Common myeloid progenitor, CD34-positive (primary cell): ENCODE measurements around the gene EGR1. TPM values are rescaled to one million over a fixed set of nuclear protein-coding genes. Genes with fewer than 3 reads are reported as not detected.

ENCODE experiments used
- CTCF ChIA-PET: fragments of 350-600 bp; sonication (Branson Sonifier 250); formaldehyde crosslinking; loops from one replicate; lab custom pipeline; 2021; ENCODE audit warnings: antibody characterized with exemption; lab: Charles Lee
- POLR2A ChIA-PET: fragments of 350-600 bp; sonication (Branson Sonifier 250); formaldehyde crosslinking; loops from one replicate; lab custom pipeline; 2021; ENCODE audit warnings: antibody characterized with exemption; lab: Charles Lee
- DNase-seq, 3 donors: peaks; one replicate each; pipeline versions ENCODE4 v3.0.0 to v3.0.0-alpha.2; 2013
- H3K27ac ChIP-seq, 2 experiments: 1 replicate in 1 of 2; 2 replicates in 1 of 2; pipeline ENCODE4 v1.7.0; 2013; ENCODE audit warnings: inconsistent platforms in 2 of 2, low read length in 2 of 2, mild to moderate bottlenecking in 2 of 2, low read depth in 1 of 2, moderate library complexity in 1 of 2; ENCODE audit not compliant: severe bottlenecking in 2 of 2, insufficient read depth in 1 of 2, poor library complexity in 1 of 2
- H3K27me3 ChIP-seq, 5 experiments: replicated peaks in 2 of 5; 1 replicate in 3 of 5; 2 replicates in 2 of 5; pipeline versions ENCODE4 v1.6.1 to v1.7.0; 2013; ENCODE audit warnings: low read length in 4 of 5, mild to moderate bottlenecking in 2 of 5, moderate library complexity in 2 of 5, inconsistent platforms in 1 of 5; ENCODE audit not compliant: insufficient read depth in 5 of 5, control insufficient read depth in 4 of 5
- H3K36me3 ChIP-seq, 4 experiments: 1 replicate in 2 of 4; 2 replicates in 2 of 4; pipeline versions ENCODE4 v1.6.1 to v1.7.0; 2013; ENCODE audit warnings: low read length in 3 of 4, control low read depth in 1 of 4, mild to moderate bottlenecking in 1 of 4; ENCODE audit not compliant: control insufficient read depth in 4 of 4, insufficient read depth in 4 of 4
- H3K4me1 ChIP-seq, 4 experiments: 1 replicate in 3 of 4; 2 replicates in 1 of 4; pipeline versions ENCODE4 v1.6.1 to v1.7.1; 2013; ENCODE audit warnings: low read length in 3 of 4, mild to moderate bottlenecking in 3 of 4, control low read depth in 1 of 4, inconsistent platforms in 1 of 4, moderate library complexity in 1 of 4; ENCODE audit not compliant: control insufficient read depth in 4 of 4, insufficient read depth in 4 of 4; ENCODE audit errors: control extremely low read depth in 1 of 4
- H3K4me3 ChIP-seq, 7 experiments: 1 replicate in 4 of 7; 2 replicates in 3 of 7; pipeline versions ENCODE4 v1.5.1 to v1.7.0; 2013; ENCODE audit warnings: mild to moderate bottlenecking in 7 of 7, low read length in 6 of 7, moderate library complexity in 6 of 7, inconsistent platforms in 2 of 7, low read depth in 2 of 7, control low read depth in 1 of 7; ENCODE audit not compliant: insufficient read depth in 4 of 7, control insufficient read depth in 1 of 7; ENCODE audit errors: extremely low read depth in 1 of 7
- H3K9me3 ChIP-seq, 5 experiments: 1 replicate in 4 of 5; 2 replicates in 1 of 5; pipeline versions ENCODE4 v1.6.1 to v1.7.1; 2013; ENCODE audit warnings: low read length in 4 of 5, mild to moderate bottlenecking in 2 of 5, inconsistent platforms in 1 of 5, low read depth in 1 of 5, moderate library complexity in 1 of 5; ENCODE audit not compliant: control insufficient read depth in 4 of 5, insufficient read depth in 2 of 5; ENCODE audit errors: control extremely low read depth in 1 of 5
- WGBS: methylation state at CpG from one replicate; pipeline ENCODE4 v1.1.5; 2013; ENCODE audit not compliant: insufficient coverage; 5-methylcytosine and 5-hydroxymethylcytosine counted together
- polyA plus RNA-seq: library from polyadenylated mRNA; unstranded; fragments of 120-200 nt; gene quantifications from one replicate; pipeline ENCODE4 v1.2.1, GENCODE V29; 2013

The EGR1 gene
- 378 TPM for polyA plus RNA-seq

DNA sequence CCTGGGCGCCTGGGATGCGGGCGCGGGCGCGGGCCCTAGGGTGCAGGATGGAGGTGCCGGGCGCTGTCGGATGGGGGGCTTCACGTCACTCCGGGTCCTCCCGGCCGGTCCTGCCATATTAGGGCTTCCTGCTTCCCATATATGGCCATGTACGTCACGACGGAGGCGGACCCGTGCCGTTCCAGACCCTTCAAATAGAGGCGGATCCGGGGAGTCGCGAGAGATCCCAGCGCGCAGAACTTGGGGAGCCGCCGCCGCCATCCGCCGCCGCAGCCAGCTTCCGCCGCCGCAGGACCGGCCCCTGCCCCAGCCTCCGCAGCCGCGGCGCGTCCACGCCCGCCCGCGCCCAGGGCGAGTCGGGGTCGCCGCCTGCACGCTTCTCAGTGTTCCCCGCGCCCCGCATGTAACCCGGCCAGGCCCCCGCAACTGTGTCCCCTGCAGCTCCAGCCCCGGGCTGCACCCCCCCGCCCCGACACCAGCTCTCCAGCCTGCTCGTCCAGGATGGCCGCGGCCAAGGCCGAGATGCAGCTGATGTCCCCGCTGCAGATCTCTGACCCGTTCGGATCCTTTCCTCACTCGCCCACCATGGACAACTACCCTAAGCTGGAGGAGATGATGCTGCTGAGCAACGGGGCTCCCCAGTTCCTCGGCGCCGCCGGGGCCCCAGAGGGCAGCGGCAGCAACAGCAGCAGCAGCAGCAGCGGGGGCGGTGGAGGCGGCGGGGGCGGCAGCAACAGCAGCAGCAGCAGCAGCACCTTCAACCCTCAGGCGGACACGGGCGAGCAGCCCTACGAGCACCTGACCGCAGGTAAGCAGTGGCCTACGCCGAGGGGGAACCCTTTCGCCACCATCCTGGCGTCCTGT lies at the start of gene EGR1:
Gene EGR1 (plus strand): TSS at position 219 of the 864 bp plus-strand sequence. CDS start 283 bp downstream, at position 502.
- WGBS = 0% methylated on average over 82 of the region's 85 CpGs
- peak; percentile 94 to 97 (median 96) for DNase-seq
- Histone ChIP-seq H3K4me3 (peak within 1 kb of the TSS; percentile 73 to 89 (median 80)), H3K4me1 (peaks cover under 1 to 30% (median 23%) of the 10 kb centered on the region in 4 experiments), H3K27me3 (peaks cover 0 to 24% (median 8%) of the 10 kb centered on the region in 5 experiments), H3K9me3 (no peaks in the 10 kb centered on the region), H3K27ac (peak within 1 kb of the TSS; percentile 66 to 88), H3K36me3 (peaks cover 0 to 18% (median 7%) of the 10 kb centered on the region in 4 experiments)
- ChIA-PET POLR2A (interaction anchor here (0.6 to 2.7 kb wide), 16 partner anchors 11 to 1096 kb away, joined by 3 to 15 read pairs (median 6); partner anchors contain the start of genes ETF1 and UBE2D2), CTCF (interaction anchor here (1.0 to 29.7 kb wide), 10 partner anchors 8 to 112 kb away, joined by 3 to 494 read pairs (median 3); partner anchors contain the start of gene HSPA9)

DNA sequence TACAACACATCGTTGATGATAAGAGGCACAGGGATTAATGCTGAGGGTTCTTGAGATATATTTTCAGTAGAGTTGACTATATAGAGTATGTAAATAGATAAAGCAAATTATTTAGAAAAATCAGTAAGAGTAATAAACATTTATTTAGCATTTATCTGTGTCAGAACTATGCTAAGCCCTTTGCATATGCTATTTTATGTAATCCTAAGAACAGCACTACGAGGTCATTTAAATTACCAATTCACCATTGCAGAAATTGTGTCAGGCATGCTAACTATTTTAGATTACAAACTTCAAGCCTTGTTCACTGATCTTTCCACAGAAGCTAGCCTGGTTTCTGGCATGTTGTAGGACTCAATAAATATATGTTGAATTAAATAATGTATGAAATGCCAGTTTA lies 46.8 kb upstream of the EGR1 start:
- Histone ChIP-seq H3K4me3 (no peak overlapping the region), H3K36me3 (peaks cover 24 to 88% (median 56%) of the 10 kb centered on the region in 4 experiments), H3K27me3 (no peaks in the 10 kb centered on the region), H3K9me3 (no peaks in the 10 kb centered on the region), H3K27ac (no peak overlapping the region), H3K4me1 (no peaks in the 10 kb centered on the region)
- ChIA-PET CTCF (no interaction called here), POLR2A (no interaction called here)
- 89% methylated on average over 1 of the region's 2 CpGs for WGBS
- DNase-seq = no peak

DNA sequence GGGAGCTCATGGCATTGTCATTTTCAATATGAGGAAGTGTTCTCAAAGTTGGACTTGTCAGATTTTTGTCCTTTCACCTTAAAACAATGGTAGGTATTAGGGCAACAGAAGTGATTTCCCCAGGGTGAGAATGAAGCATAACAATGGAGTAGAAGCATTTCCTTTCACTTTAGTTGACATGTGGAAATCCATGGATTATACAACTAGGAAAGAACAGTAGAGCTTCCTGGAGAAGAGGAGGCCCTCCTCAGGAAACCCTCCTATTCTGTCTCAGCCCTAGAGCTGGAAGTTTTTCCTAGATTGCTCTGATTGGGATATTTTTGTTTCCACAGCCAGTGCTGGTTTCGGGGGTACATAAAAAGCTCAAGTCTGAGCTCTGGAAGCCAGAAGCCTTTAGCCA lies 40.2 kb upstream of the EGR1 start:
- WGBS = 100% methylated on average over 1 of the region's 1 CpG
- Histone ChIP-seq H3K9me3 (no peaks in the 10 kb centered on the region), H3K4me1 (no peaks in the 10 kb centered on the region), H3K36me3 (peaks cover 33 to 92% (median 60%) of the 10 kb centered on the region in 4 experiments), H3K27ac (no peak overlapping the region), H3K4me3 (no peak overlapping the region), H3K27me3 (no peaks in the 10 kb centered on the region)
- POLR2A ChIA-PET = interaction anchor here (0.6 kb wide), 1 partner anchor 13 kb away, joined by 3 read pairs; no protein-coding TSS in a partner anchor
- no peak for DNase-seq
- CTCF ChIA-PET = interaction anchor here (0.6 to 1.5 kb wide), 7 partner anchors 9 to 348 kb away, joined by 3 to 4 read pairs (median 3); no protein-coding TSS in a partner anchor

DNA sequence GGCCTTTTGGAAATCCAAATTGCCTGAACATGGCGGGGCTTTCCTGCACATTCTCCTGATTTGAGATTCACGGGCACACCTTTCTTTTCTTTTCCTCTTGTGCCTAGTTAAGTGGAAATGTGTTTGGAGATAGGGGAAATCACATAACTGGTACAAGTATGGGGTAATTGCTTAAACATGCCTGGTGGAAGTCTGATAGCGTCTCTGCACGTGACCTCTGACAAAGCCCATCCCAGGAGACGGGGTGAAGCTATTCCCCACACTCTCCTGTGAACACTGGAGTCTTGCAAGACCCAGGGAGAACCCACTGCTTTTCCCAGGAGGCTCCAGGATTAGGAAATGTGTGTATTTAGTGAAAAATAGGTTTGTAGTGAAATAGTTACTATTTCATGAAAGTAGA lies 29.3 kb upstream of the EGR1 start:
- POLR2A ChIA-PET = no interaction called here

DNA sequence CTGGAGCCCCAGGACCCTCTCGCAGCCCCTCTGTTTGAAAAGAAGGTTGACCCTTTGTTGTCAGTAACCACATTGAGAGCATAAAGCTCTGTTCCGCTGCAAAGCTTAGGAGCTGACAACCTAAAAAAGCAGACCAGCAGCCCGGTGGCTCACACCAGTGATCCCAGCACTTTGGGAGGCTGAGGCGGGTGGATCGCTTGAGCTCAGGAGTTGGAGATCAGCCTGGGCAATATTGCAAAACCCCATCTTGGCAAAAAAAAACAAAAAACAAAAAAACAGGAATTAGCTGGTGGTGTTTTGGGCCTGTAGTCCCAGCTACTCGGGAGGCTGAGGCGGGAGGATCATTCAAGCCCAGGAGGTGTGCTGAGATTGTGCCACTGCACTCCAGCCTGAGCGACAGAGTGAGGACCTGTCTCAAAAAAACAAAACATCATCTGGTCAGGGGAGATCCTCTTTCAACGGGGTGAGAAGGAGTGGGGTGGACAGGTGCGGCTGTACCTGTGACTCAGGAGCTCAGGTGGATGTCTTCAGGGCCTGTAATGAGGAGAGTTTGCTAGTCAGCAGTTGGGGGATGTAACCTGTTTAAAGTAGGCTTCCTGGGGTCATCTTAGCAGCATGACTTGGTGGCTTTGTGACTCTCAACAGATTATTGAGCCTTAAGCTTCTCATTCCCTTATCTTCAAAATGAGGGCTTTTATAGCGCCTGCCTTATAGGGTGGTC lies 27.1 kb upstream of the EGR1 start:
- H3K9me3 ChIP-seq = no peaks in the 10 kb centered on the region
- no peaks in the 10 kb centered on the region for H3K27me3 ChIP-seq
- H3K4me1 ChIP-seq = peaks cover 0 to 15% (median 14%) of the 10 kb centered on the region in 4 experiments
- DNase-seq = no peak
- H3K27ac ChIP-seq = no peak overlapping the region
- CTCF ChIA-PET = interaction anchor here (0.5 to 4.6 kb wide), 8 partner anchors 11 to 66 kb away, joined by 3 to 35 read pairs (median 3); no protein-coding TSS in a partner anchor
- WGBS = 90% methylated on average over 8 of the region's 11 CpGs
- POLR2A ChIA-PET = interaction anchor here (0.7 to 1.0 kb wide), 3 partner anchors 10 to 13 kb away, joined by 3 read pairs; no protein-coding TSS in a partner anchor
- peak overlapping the region in 6 of 7 experiments; percentile 35 to 80 (median 58) for H3K4me3 ChIP-seq
- peaks cover 10 to 33% (median 21%) of the 10 kb centered on the region in 4 experiments for H3K36me3 ChIP-seq

More for the DNA sequence above, 29.3 kb upstream of the EGR1 start:
- Histone ChIP-seq H3K27ac (no peak overlapping the region), H3K27me3 (no peaks in the 10 kb centered on the region), H3K36me3 (peaks cover 15 to 54% (median 34%) of the 10 kb centered on the region in 4 experiments), H3K4me1 (peaks cover 0 to 15% (median 14%) of the 10 kb centered on the region in 4 experiments), H3K4me3 (no peak overlapping the region), H3K9me3 (no peaks in the 10 kb centered on the region)
- WGBS = 80% methylated on average over 2 of the region's 5 CpGs
- CTCF ChIA-PET = interaction anchor here (1.0 to 1.2 kb wide), 2 partner anchors 10 to 252 kb away, joined by 3 read pairs; no protein-coding TSS in a partner anchor
- no peak for DNase-seq

- under 1% methylated on average over 34 of the region's 65 CpGs for WGBS
- Histone ChIP-seq H3K4me1 (peaks cover 0 to 15% (median 14%) of the 10 kb centered on the region in 4 experiments), H3K36me3 (peaks cover 10 to 26% (median 18%) of the 10 kb centered on the region in 4 experiments), H3K27me3 (no peaks in the 10 kb centered on the region), H3K27ac (no peak within 1 kb of the TSS), H3K9me3 (no peaks in the 10 kb centered on the region), H3K4me3 (peak within 1 kb of the TSS; percentile 27 to 80 (median 54))
- CTCF ChIA-PET = interaction anchor here (0.6 to 4.6 kb wide), 6 partner anchors 10 to 65 kb away, joined by 3 to 35 read pairs (median 3); no protein-coding TSS in a partner anchor
- DNase-seq = peak; percentile 77 to 91 (median 89)
- POLR2A ChIA-PET = interaction anchor here (0.7 to 1.0 kb wide), 4 partner anchors 9 to 19 kb away, joined by 3 read pairs; no protein-coding TSS in a partner anchor
These were observed 26.4 kb upstream of the EGR1 start, which contains the start of gene REEP2 for GRCh38 chr5:138438724-138439476. Gene REEP2 (plus strand): TSS chr5:138439057. CDS start chr5:138439209, 152 bp downstream.
